Neural progenitor cell (in vitro differentiated cells): Measurements from ENCODE around the gene NCS1. TPM values are rescaled to one million over a fixed set of nuclear protein-coding genes. Genes with fewer than 3 reads are reported as not detected.

ENCODE experiments used
- DNase-seq: peaks from one replicate; pipeline ENCODE4 v3.0.0-alpha.2; 2016; ENCODE audit warnings: low spot score
- H2AFZ ChIP-seq: fragments of 200-600 bp; sonication (generic); replicated peaks from 2 replicates; pipeline ENCODE4 v1.6.1; 2016; ENCODE audit warnings: antibody characterized with exemption
- H3F3A ChIP-seq: fragments of 200-600 bp; sonication (generic); 2 replicates; pipeline ENCODE4 v1.6.1; 2016; ENCODE audit warnings: antibody characterized with exemption, low read depth
- H3K27ac ChIP-seq: fragments of 200-600 bp; sonication (generic); 2 replicates; pipeline ENCODE4 v1.5.1; 2016; ENCODE audit warnings: mild to moderate bottlenecking
- H3K27me3 ChIP-seq: fragments of 200-600 bp; sonication (generic); 2 replicates; pipeline ENCODE4 v1.6.1; 2016; ENCODE audit warnings: mild to moderate bottlenecking, moderate library complexity
- H3K36me3 ChIP-seq: fragments of 200-600 bp; sonication (generic); 2 replicates; pipeline ENCODE4 v1.5.1; 2016
- H3K4me1 ChIP-seq: fragments of 200-600 bp; sonication (generic); 2 replicates; pipeline ENCODE4 v1.6.1; 2016; ENCODE audit warnings: mixed run types
- H3K4me2 ChIP-seq: fragments of 200-600 bp; sonication (generic); 2 replicates; pipeline ENCODE4 v1.6.1; 2016
- H3K4me3 ChIP-seq: fragments of 200-600 bp; sonication (generic); 2 replicates; pipeline ENCODE4 v1.5.1; 2016
- H3K79me2 ChIP-seq: fragments of 200-600 bp; sonication (generic); 2 replicates; pipeline ENCODE4 v1.6.1; 2016; ENCODE audit warnings: low read depth
- H3K9ac ChIP-seq: fragments of 200-600 bp; sonication (generic); 2 replicates; pipeline ENCODE4 v1.6.1; 2016
- H3K9me3 ChIP-seq: fragments of 200-600 bp; sonication (generic); 2 replicates; pipeline ENCODE4 v1.5.1; 2016; ENCODE audit warnings: low read depth
- H4K20me1 ChIP-seq: fragments of 200-600 bp; sonication (generic); 2 replicates; pipeline ENCODE4 v1.6.1; 2016; ENCODE audit warnings: low read depth
- H3K27ac Mint-ChIP-seq: 3 replicates; pipeline ENCODE4 v1.8.0; 2021; ENCODE audit warnings: mixed read lengths
- H3K27me3 Mint-ChIP-seq: 2 replicates; pipeline ENCODE4 v1.8.0; 2022; ENCODE audit warnings: low read depth, mild to moderate bottlenecking, inconsistent platforms, moderate library complexity, mixed read lengths; ENCODE audit not compliant: insufficient read depth
- H3K36me3 Mint-ChIP-seq: 3 replicates; pipeline ENCODE4 v1.8.0; 2021; ENCODE audit warnings: mixed read lengths
- H3K4me1 Mint-ChIP-seq: 3 replicates; pipeline ENCODE4 v1.8.0; 2021; ENCODE audit warnings: mixed read lengths
- H3K4me3 Mint-ChIP-seq: 3 replicates; pipeline ENCODE4 v1.8.0; 2021; ENCODE audit warnings: mild to moderate bottlenecking, moderate library complexity, mixed read lengths
- H3K9me3 Mint-ChIP-seq: 3 replicates; pipeline ENCODE4 v1.8.0; 2020; ENCODE audit warnings: mixed read lengths
- EZH2 ChIP-seq: fragments of 200-600 bp; sonication (generic); IDR thresholded peaks from 2 replicates; pipeline ENCODE4 v1.6.1; 2017; ENCODE audit warnings: antibody characterized with exemption, mild to moderate bottlenecking, moderate library complexity
- EZH2phosphoT487 ChIP-seq: fragments of 200-600 bp; sonication (generic); IDR thresholded peaks from 2 replicates; pipeline ENCODE4 v1.6.1; 2017; ENCODE audit warnings: antibody characterized with exemption
- total RNA-seq: library from RNA; depleted of rRNA; stranded (reverse); fragments of >200 nt; gene quantifications from 2 replicates; pipeline ENCODE4 v1.2.3, GENCODE V29; 2015; ENCODE audit warnings: low replicate concordance
- TF ChIP-seq, protein P1 (sequence below): fragments of 200-600 bp; sonication (generic); IDR thresholded peaks from 2 replicates; pipeline ENCODE4 v1.5.1; 2017; ENCODE audit warnings: antibody characterized with exemption, mild to moderate bottlenecking

NCS1 gene
- total RNA-seq, 1 donor from 2014 or later, result 16.0 TPM

GRCh38 chr9:130172858-130173665 lies 858 bp downstream of the NCS1 start:
- Mint-ChIP-seq H3K27ac (peak overlapping the region; percentile 66), H3K9me3 (no peaks in the 10 kb centered on the region), H3K4me1 (peaks cover 19% of the 10 kb centered on the region), H3K36me3 (no peaks in the 10 kb centered on the region), H3K27me3 (peaks cover 18% of the 10 kb centered on the region), H3K4me3 (peak overlapping the region; percentile 91)
- Histone ChIP-seq H3K9me3 (no peaks in the 10 kb centered on the region), H3K79me2 (peaks cover 28% of the 10 kb centered on the region), H3F3A (peaks cover 15% of the 10 kb centered on the region), H3K4me3 (peak overlapping the region; percentile 85), H2AFZ (peak overlapping the region; percentile 30), H3K4me2 (peak overlapping the region; percentile 91), H4K20me1 (no peaks in the 10 kb centered on the region), H3K9ac (no peak overlapping the region), H3K36me3 (no peaks in the 10 kb centered on the region), H3K27ac (no peak overlapping the region), H3K27me3 (peaks cover 11% of the 10 kb centered on the region), H3K4me1 (peaks cover 3% of the 10 kb centered on the region)
- DNase-seq, result peak; percentile 60
- no peak for TF ChIP-seq EZH2phosphoT487
- TF ChIP-seq, protein P1, sequence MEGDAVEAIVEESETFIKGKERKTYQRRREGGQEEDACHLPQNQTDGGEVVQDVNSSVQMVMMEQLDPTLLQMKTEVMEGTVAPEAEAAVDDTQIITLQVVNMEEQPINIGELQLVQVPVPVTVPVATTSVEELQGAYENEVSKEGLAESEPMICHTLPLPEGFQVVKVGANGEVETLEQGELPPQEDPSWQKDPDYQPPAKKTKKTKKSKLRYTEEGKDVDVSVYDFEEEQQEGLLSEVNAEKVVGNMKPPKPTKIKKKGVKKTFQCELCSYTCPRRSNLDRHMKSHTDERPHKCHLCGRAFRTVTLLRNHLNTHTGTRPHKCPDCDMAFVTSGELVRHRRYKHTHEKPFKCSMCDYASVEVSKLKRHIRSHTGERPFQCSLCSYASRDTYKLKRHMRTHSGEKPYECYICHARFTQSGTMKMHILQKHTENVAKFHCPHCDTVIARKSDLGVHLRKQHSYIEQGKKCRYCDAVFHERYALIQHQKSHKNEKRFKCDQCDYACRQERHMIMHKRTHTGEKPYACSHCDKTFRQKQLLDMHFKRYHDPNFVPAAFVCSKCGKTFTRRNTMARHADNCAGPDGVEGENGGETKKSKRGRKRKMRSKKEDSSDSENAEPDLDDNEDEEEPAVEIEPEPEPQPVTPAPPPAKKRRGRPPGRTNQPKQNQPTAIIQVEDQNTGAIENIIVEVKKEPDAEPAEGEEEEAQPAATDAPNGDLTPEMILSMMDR, result peak; percentile 32
- no peak for TF ChIP-seq EZH2

DNA sequence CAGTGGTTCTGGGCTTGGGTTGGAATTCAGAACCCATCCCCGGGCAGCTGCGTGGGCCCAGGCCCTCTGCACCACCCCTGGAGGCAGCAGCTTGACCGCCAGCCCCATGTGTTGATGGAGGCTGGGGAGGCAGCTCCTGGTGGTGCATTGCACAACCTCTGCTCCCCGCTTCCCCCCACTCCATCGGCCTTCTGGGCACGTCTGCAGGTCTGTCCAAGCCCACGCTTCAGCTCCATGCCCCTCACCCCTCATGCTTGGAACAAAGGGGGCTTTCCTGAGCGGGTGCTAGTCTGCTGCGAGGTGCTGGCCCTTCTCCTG lies 1.4 kb downstream of the NCS1 start:
- no peak overlapping the region for H2AFZ ChIP-seq
- H3K36me3 Mint-ChIP-seq, result no peaks in the 10 kb centered on the region
- no peak overlapping the region for H3K27ac Mint-ChIP-seq

GRCh38 chr9:130174025-130174424 lies 1.8 kb downstream of the NCS1 start:
- H3K4me1 Mint-ChIP-seq, result peaks cover 19% of the 10 kb centered on the region
- no peaks in the 10 kb centered on the region for H3K36me3 Mint-ChIP-seq
- H3K27ac Mint-ChIP-seq, result no peak overlapping the region
- peaks cover 11% of the 10 kb centered on the region for H3K27me3 ChIP-seq
- H3F3A ChIP-seq, result peaks cover 15% of the 10 kb centered on the region
- H3K4me2 ChIP-seq, result peak overlapping the region; percentile 91
- peak overlapping the region; percentile 91 for H3K4me3 Mint-ChIP-seq
- no peaks in the 10 kb centered on the region for H3K9me3 ChIP-seq
- H3K9me3 Mint-ChIP-seq, result no peaks in the 10 kb centered on the region
- TF ChIP-seq, protein P1, result no peak
- no peak for TF ChIP-seq EZH2
- peak overlapping the region; percentile 85 for H3K4me3 ChIP-seq
- H3K4me1 ChIP-seq, result peaks cover 3% of the 10 kb centered on the region
- H3K27ac ChIP-seq, result no peak overlapping the region
- H3K36me3 ChIP-seq, result no peaks in the 10 kb centered on the region
- H3K9ac ChIP-seq, result no peak overlapping the region
- H2AFZ ChIP-seq, result no peak overlapping the region
- peaks cover 30% of the 10 kb centered on the region for H3K79me2 ChIP-seq
- H3K27me3 Mint-ChIP-seq, result peaks cover 15% of the 10 kb centered on the region
- no peaks in the 10 kb centered on the region for H4K20me1 ChIP-seq
- DNase-seq, result no peak

More for the DNA sequence above, 1.4 kb downstream of the NCS1 start:
- Mint-ChIP-seq H3K4me3 (peak overlapping the region; percentile 91), H3K27me3 (peaks cover 18% of the 10 kb centered on the region), H3K4me1 (peaks cover 19% of the 10 kb centered on the region), H3K9me3 (no peaks in the 10 kb centered on the region)
- Histone ChIP-seq H3K4me3 (peak overlapping the region; percentile 85), H3K36me3 (no peaks in the 10 kb centered on the region), H3K9me3 (no peaks in the 10 kb centered on the region), H3F3A (peaks cover 15% of the 10 kb centered on the region), H3K27ac (no peak overlapping the region), H3K27me3 (peaks cover 11% of the 10 kb centered on the region), H3K4me2 (peak overlapping the region; percentile 91), H3K79me2 (peaks cover 28% of the 10 kb centered on the region), H4K20me1 (no peaks in the 10 kb centered on the region), H3K9ac (no peak overlapping the region), H3K4me1 (peaks cover 3% of the 10 kb centered on the region)
- no peak for DNase-seq
- TF ChIP-seq EZH2 (no peak), EZH2phosphoT487 (no peak)
- TF ChIP-seq, protein P1, result no peak
